HG02840 (cell line): Measurements from ENCODE around the gene SEC22A.

ENCODE experiments used
- ATAC-seq: cut with Tn5 transposase; IDR thresholded peaks from one replicate; pipeline ENCODE4 v1.9.1; 2021; ENCODE audit warnings: mild to moderate bottlenecking, moderate library complexity, moderate number of reproducible peaks; ENCODE audit not compliant: unreplicated experiment, low FRiP score

Gene SEC22A

DNA sequence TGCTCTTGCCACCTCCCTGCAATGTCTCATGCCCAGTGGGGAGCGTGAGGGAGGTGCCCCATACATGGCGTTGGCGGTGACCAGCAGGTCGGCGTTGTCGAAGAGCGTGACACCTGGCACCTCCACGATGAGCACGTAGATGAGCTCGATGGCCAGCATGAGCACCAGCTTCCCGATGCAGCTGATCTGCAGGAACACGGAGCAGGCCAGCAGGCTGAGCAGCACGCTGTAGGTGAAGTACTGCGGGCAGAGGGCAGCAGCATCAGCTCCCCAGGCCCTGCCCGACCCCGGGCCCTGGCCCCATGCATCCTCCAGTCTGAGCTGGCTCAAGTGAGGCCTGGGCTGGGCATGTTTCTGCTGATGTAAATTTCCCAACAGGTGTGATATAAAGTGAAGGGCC, 98.3 kb downstream of the SEC22A start:
- no peak for ATAC-seq

DNA sequence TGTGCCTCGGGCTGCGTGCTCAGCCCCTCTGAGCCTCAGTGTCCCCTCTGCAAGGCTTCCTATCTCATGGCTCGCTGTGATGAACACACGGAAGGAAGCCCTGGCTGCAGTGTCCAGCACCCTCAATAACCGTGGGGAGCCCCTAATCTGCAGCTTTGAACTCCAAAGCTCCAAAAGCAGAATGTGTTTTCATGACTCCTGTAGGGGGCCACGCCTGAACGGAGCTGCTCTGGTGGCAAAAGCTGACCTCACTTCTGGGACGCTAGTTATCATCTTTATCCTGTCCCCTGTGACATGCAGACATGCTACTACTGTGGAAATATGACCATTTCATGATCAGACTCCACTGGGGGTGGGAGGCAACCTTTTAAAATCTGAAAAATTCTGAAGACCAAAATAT, 98.8 kb downstream of the SEC22A start:
- no peak for ATAC-seq

DNA sequence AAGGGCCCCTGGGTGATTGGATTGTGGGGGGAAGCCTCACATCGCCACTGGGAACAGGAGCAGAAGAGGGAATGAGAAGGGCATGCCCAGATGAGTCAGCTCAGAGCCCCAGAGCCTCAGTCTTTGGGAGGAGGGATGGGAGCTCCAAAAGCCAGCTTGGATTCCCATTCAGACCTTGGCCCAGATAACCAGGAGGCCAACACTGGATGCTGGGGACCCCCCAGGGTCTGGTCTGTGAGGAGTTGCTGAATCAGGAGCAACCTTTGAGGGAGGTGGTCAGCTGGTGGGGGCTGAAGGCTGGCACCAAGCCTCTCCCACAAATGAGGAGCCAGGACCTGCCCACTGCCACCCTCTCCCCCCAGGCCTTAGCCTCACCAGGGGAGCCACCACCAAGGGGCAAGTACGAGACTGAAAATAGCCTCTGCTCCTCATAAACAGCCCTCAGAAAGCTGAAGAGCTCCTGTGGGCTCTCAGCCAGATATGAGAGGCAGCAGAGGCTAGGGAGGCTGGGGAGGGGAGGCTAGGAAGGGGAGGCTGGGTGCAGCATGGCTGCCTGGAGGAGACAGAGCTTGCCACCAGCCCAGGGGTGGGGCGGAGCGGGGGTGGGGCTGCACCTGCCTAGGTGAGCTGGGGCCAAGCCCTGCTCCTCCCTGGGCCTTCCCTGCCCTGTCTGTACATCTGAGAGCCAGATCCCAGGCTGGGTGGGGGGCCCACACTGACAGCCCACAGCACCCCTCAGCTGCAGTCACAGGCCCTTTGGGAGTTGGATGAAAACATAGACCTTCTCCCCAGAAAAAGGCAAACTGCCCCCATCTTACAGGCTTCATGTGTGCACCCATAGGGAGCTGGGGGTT, 99.8 kb downstream of the SEC22A start:
- ATAC-seq = no peak

GRCh38 chr3:123302961-123303360, 101.2 kb downstream of the SEC22A start:
- ATAC-seq = no peak

DNA sequence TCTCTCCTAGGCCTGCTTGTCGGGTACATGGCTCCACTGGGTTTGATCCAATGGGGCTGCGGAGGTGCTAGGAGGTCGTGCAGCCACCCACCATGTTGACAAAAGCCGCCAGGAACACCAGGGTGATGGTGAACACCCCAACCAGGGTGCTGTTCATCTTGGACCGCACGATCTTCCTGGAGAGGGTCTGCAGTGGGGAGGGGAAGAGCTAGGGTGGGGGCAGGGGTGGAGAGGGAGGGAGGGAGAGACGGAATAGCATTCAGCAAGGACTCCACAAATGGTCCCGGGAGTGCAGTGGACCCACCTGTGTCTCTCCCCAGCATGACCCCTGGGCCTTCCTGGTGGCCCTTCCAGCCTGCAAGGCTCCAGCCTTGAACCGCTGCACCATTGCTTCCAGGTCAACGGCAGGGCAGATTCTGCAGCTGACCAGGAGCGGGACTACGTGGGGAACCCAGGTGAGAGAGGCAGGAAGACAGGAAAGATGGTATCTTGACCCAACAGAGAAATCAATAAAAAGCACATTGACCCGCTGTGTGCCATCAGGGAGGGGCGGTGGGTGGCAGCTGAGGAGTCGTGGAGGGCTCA, 102.3 kb downstream of the SEC22A start:
- ATAC-seq = no peak

- no peak for ATAC-seq
These were observed 103.4 kb downstream of the SEC22A start for GRCh38 chr3:123305192-123305591.

- ATAC-seq = no peak
These were observed 105.3 kb downstream of the SEC22A start for GRCh38 chr3:123307064-123307463.

DNA sequence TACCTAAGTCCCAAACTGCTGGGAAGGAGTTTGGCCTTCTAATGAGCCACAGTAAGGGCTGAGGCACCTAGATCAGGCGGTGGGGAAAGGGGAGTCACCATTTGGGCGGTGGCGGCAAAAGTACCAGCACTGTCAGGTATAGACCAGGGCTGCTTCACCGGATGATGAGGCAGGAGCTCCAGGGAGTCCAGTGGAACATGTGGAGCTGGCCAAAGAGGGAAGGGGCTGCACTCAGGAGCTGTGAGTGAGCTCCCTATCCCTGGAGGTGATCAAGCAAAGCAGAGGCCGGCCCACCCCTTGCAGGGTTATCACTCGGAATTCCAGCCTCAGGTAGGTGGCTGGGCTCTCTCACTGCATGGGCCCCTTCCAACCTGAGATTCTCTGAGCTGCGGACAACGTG, 108.4 kb downstream of the SEC22A start:
- no peak for ATAC-seq

DNA sequence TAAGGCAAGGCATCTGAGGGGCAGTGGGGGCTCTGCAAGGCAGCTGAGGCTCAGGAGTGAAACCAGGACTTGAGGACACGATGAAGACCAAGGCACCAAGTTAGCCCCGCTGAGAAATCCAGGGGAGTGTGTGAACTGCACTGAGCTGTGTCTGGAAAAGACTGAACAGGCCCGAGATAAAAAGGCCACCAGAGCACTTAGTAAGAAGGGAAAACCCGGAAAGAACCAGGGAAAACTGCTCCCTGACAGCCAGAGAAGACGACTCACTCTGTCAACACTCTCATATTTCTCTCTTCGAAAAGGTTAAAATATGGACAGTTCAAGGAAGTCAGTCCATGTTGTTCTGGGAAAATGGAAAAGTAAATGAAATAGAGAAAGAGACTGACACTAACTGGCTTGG, 109.0 kb downstream of the SEC22A start:
- ATAC-seq = no peak

GRCh38 chr3:123311201-123311600, 109.5 kb downstream of the SEC22A start:
- no peak for ATAC-seq

DNA sequence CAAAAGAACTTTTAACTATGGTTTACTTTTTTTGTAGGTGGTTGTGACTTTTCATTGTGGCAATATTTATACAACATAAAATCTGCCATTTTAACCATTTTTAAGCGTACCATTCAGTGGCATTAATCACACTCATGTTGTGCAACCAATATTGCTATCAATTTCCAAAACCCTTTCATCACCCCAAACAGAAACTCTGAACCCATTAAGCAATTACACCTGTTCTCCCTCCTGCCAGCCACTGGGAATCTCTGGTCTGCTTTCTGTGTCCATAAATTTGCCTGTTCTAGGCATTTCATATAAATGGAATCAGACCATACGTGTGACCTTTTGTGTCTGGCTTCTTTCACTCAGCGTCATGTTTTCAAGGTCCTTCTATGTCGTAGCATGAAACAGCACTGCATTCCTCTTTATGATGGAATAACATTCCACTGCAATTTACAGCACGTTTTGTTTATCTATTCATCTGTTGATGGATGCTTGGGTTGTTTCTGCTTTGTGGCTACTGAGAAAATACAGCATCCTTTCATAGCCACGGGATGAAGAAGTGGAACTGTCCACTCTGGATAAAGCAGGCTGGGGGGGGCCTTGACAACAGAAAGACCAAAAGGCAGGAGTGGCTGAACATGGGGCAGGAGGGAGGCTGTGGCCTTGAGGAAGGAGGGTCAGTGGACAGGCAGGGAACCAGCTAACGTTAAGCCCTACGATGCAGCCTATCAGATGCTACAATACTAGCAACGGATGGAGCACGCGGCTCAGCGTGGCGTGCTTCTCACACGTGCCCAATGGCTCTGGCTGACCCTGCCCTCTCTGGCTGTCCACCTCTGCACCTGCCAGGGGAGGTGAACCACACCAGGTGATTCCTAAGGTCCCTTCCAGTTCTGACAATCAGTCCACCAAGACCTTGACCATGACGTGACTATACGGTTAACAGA, 110.9 kb downstream of the SEC22A start:
- no peak for ATAC-seq

DNA sequence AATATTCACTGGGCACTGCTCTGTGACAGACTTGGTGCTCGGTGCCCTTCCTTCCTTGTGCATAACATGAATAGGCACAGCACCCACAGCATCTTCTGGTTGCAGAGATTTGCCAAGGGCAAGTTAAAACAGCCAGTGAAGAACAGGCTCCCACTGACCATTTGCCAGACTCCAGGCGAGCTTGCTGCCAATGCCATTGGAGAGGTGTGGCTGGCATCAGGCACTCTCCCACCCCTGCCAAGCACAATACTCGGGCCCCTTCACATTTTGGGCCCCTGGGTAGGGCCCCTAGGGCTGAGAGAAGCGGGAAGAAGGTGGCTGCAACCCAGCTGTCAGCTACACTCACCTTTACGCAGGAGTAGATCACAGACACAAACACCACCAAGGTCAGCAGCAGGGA, 112.1 kb downstream of the SEC22A start:
- ATAC-seq = no peak

DNA sequence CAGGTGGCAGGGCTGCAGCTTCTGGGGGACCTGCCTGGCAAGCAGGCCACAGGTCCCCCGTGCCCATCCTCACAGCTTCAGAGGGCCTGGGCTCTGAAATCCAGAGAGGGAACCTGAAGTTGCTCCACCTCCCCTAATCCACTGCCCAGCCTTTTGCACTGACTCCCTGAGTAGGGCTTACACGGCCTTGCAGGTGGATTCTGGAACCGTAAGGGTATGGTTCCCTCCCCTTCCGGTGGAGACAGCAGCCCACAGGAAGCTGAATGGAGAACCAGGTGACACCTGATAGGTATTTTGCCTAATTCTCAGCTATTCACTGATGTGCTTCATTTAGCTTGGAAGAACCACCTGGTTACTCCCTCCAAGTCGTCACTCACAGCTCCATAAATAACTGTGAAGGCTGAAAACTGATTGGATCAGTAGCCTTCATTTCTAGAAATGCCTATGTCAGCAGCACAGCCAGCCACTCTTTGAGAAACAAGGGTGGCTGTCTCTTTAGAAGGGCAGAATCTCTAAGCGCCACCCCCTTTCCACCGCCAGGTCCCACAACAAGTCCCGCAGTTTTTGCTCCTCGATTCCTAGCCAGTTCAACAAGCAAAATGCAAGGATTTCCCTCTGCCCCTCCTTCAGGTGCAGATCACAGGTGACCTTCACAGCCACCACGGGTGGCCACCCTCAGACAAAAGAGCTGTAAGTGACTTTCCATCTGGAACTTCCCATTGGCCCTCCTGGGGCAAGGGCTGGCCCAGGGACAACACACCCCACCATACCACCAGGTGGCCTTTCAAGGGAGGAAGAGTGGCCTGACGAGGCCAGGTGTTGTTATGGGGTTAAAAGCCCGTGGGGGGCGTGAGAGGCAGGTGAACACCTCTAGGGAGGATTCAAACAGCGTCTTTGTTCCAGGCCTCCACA, 112.9 kb downstream of the SEC22A start:
- ATAC-seq = no peak

GRCh38 chr3:123315271-123315595, 113.5 kb downstream of the SEC22A start:
- no peak for ATAC-seq

GRCh38 chr3:123317716-123318115, 116.0 kb downstream of the SEC22A start:
- ATAC-seq = no peak

- no peak for ATAC-seq
These were observed 116.6 kb downstream of the SEC22A start for GRCh38 chr3:123318374-123318773.

DNA sequence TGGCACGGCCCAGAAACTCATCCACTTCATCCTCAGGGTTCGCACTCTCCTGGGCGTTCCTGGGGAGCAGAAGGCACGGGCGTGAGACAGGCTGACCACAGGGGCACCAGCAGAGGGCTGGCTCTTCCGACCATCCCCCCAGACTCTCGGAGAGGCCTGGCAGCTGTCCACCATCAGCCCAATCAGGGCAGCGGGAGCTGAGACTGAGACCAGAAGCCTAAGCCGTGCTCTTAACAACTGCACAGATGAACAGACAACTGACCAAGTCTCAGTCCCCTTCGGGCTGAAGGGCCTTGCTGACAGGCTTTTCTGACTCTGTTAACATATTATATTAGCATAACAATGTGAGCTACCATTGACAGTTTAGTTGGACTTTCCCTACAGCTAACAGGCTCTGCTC, 118.0 kb downstream of the SEC22A start:
- no peak for ATAC-seq

- ATAC-seq = no peak
These were observed 118.5 kb downstream of the SEC22A start for GRCh38 chr3:123320221-123320620.

GRCh38 chr3:123321806-123322205, 120.1 kb downstream of the SEC22A start:
- no peak for ATAC-seq

DNA sequence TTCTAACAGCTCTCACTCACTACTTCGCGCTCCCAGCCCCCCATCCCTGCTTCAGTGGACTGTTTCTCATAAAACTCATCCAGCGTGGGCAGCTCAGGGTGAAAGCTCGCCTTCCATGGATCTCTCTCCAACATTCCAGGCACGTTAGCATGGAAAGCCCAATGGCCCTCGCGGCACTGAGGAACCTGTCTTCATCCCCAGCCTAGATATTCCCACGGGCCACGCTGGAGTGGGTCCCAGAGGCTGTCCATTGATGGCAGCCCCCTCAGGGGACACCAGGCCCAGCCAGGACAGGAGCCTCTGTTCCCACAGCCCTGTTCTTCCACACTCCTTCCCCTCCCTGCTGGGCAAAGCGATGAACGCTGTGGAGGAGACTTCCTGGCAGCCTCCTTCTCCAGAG, 121.1 kb downstream of the SEC22A start:
- ATAC-seq = no peak
